HCT116 (cell line): Measurements from ENCODE around the gene HYOU1. TPM values are rescaled to one million over a fixed set of nuclear protein-coding genes. Genes with fewer than 3 reads are reported as not detected.

Source experiments
- ATAC-seq: fragments of 200-7000 bp; cut with Tn5 transposase; 2 replicates; pipeline ENCODE4 v1.9.1; 2020; ENCODE audit warnings: mild to moderate bottlenecking, moderate library complexity
- BruUV-seq: library from RNA; stranded (reverse); fragments of 400-500 nt; replicated peaks from 2 replicates; lab custom pipeline; 2021; lab: Mats Ljungman, UMichigan
- CTCF ChIA-PET: fragments of 300-600 bp; sonication (Branson Sonifier 250); formaldehyde crosslinking; loops from one replicate; lab custom pipeline; 2021; ENCODE audit warnings: antibody characterized with exemption; lab: Charles Lee
- POLR2A ChIA-PET: fragments of 300-600, 350-600 bp; sonication (Branson Sonifier 250); formaldehyde crosslinking; loops from one replicate; lab custom pipeline; 2021; ENCODE audit warnings: antibody characterized with exemption; lab: Charles Lee
- RAD21 ChIA-PET, 2 experiments: fragments of 300-600 bp; sonication (Branson Sonifier 250); formaldehyde crosslinking; loops; one replicate each; lab custom pipeline; 2023; ENCODE audit warnings: low total read pairs in 2 of 2; ENCODE audit not compliant: uncharacterized antibody in 2 of 2, unreplicated experiment in 2 of 2, low non-redundant PET in 1 of 2; lab: Charles Lee
- DNase-seq: peaks from one replicate; pipeline ENCODE4 v3.0.0-alpha.2; 2010; ENCODE audit warnings: low read depth, low spot score
- H2AFZ ChIP-seq: fragments of 200-600 bp; shearing (Covaris generic), sonication (generic); 2 replicates; pipeline ENCODE4 v1.6.1; 2017; ENCODE audit warnings: low read depth, mixed run types, mixed read lengths, antibody characterized with exemption, low read length; ENCODE audit not compliant: poor library complexity, severe bottlenecking
- H3K27ac ChIP-seq: 2 replicates; pipeline ENCODE4 v1.5.1; 2012; ENCODE audit warnings: low read depth, low read length
- H3K27me3 ChIP-seq: fragments of 200-600 bp; sonication (generic); 2 replicates; pipeline ENCODE4 v1.6.1; 2016; ENCODE audit warnings: mixed run types, low read length, mixed read lengths; ENCODE audit not compliant: insufficient read depth
- H3K36me3 ChIP-seq, 2 experiments: fragments of 200-500 bp in 1 of 2; fragments of 200-600 bp in 1 of 2; sonication (Bioruptor generic) in 1 of 2; sonication (generic) in 1 of 2; 2 replicates each; pipeline versions ENCODE4 v1.5.1 to v1.6.1; 2014 to 2016; ENCODE audit warnings: low read length in 2 of 2, inconsistent platforms in 1 of 2, mixed read lengths in 1 of 2, mixed run types in 1 of 2; ENCODE audit not compliant: insufficient read depth in 2 of 2, control insufficient read depth in 1 of 2
- H3K4me1 ChIP-seq, 2 experiments: fragments of 200-600 bp in 1 of 2; sonication (generic) in 1 of 2; 2 replicates each; pipeline versions ENCODE4 v1.5.1 to v1.6.1; 2012 to 2017; ENCODE audit warnings: low read length in 2 of 2, inconsistent platforms in 1 of 2, mild to moderate bottlenecking in 1 of 2, mixed read lengths in 1 of 2, mixed run types in 1 of 2, moderate library complexity in 1 of 2; ENCODE audit not compliant: insufficient read depth in 2 of 2, control insufficient read depth in 1 of 2
- H3K4me2 ChIP-seq: fragments of 200-600 bp; sonication (generic); 2 replicates; pipeline ENCODE4 v1.6.1; 2017; ENCODE audit warnings: mixed run types, low read length, mixed read lengths
- H3K4me3 ChIP-seq, 2 experiments: fragments of 200-600 bp in 1 of 2; sonication (generic) in 1 of 2; replicated peaks in 1 of 2; 2 replicates each; pipeline ENCODE4 v1.5.1; 2011 to 2016; ENCODE audit warnings: low read length in 2 of 2, control low read depth in 1 of 2, low read depth in 1 of 2, mild to moderate bottlenecking in 1 of 2, mixed read lengths in 1 of 2, mixed run types in 1 of 2
- H3K79me2 ChIP-seq: fragments of 200-600 bp; sonication (generic); 2 replicates; pipeline ENCODE4 v1.6.1; 2017; ENCODE audit warnings: mild to moderate bottlenecking, mixed run types, low read length, moderate library complexity, mixed read lengths; ENCODE audit not compliant: insufficient read depth
- H3K9ac ChIP-seq: fragments of 200-600 bp; sonication (generic); 2 replicates; pipeline ENCODE4 v1.6.1; 2016; ENCODE audit warnings: low read length, mixed read lengths
- H3K9me2 ChIP-seq: fragments of 200-600 bp; sonication (generic), shearing (Covaris generic); 2 replicates; pipeline ENCODE4 v1.6.1; 2017; ENCODE audit warnings: mixed run types, mild to moderate bottlenecking, moderate library complexity; ENCODE audit not compliant: insufficient read depth
- H3K9me3 ChIP-seq, 2 experiments: fragments of 200-500 bp in 1 of 2; fragments of 200-600 bp in 1 of 2; sonication (Bioruptor generic) in 1 of 2; sonication (generic) in 1 of 2; 2 replicates each; pipeline ENCODE4 v1.6.1; 2014 to 2017; ENCODE audit warnings: low read length in 2 of 2, mixed read lengths in 2 of 2, inconsistent platforms in 1 of 2, low read depth in 1 of 2, mild to moderate bottlenecking in 1 of 2, mixed run types in 1 of 2, moderate library complexity in 1 of 2; ENCODE audit not compliant: control insufficient read depth in 1 of 2, insufficient read depth in 1 of 2
- H4K20me1 ChIP-seq: fragments of 200-600 bp; sonication (generic), shearing (Covaris generic); 2 replicates; pipeline ENCODE4 v1.6.1; 2017; ENCODE audit warnings: mixed run types, mild to moderate bottlenecking, moderate library complexity; ENCODE audit not compliant: insufficient read depth
- ATF3 ChIP-seq: IDR thresholded peaks from 2 replicates; pipeline ENCODE4 v1.6.1; 2012
- CBX3 ChIP-seq: IDR thresholded peaks from 2 replicates; pipeline ENCODE4 v1.6.1; 2012; ENCODE audit warnings: low read depth
- CEBPB ChIP-seq: IDR thresholded peaks from 2 replicates; pipeline ENCODE4 v1.6.1; 2012; ENCODE audit warnings: low read depth
- CTCF ChIP-seq, 3 experiments: fragments of 200-600 bp in 1 of 3; sonication (generic) in 1 of 3; IDR thresholded peaks in 2 of 3; conservative IDR thresholded peaks in 1 of 3; 2 replicates each; pipeline ENCODE4 v1.5.1; 2012 to 2017; ENCODE audit warnings: low read depth in 2 of 3, low read length in 2 of 3, antibody characterized with exemption in 1 of 3, borderline replicate concordance in 1 of 3, control low read depth in 1 of 3, mild to moderate bottlenecking in 1 of 3, mixed read lengths in 1 of 3, mixed run types in 1 of 3, moderate library complexity in 1 of 3; ENCODE audit not compliant: insufficient read depth in 1 of 3
- EGR1 ChIP-seq: IDR thresholded peaks from 2 replicates; pipeline ENCODE4 v1.6.1; 2012; ENCODE audit warnings: low read depth
- ELF1 ChIP-seq: IDR thresholded peaks from 2 replicates; pipeline ENCODE4 v1.6.1; 2012; ENCODE audit warnings: low read depth, borderline replicate concordance
- EZH2 ChIP-seq: fragments of 200-600 bp; sonication (generic); IDR thresholded peaks from 2 replicates; pipeline ENCODE4 v1.6.1; 2017; ENCODE audit warnings: antibody characterized with exemption, mixed run types
- EZH2phosphoT487 ChIP-seq: fragments of 200-600 bp; IDR thresholded peaks from 2 replicates; pipeline ENCODE4 v1.6.1; 2018; ENCODE audit warnings: antibody characterized with exemption, borderline replicate concordance
- FOSL1 ChIP-seq: IDR thresholded peaks from 2 replicates; pipeline ENCODE4 v1.6.1; 2012; ENCODE audit warnings: low read depth
- JUND ChIP-seq: IDR thresholded peaks from 2 replicates; pipeline ENCODE4 v1.6.1; 2012
- MAX ChIP-seq: IDR thresholded peaks from 2 replicates; pipeline ENCODE4 v1.6.1; 2012
- POLR2A ChIP-seq: IDR thresholded peaks from 2 replicates; pipeline ENCODE4 v1.7.0; 2011; ENCODE audit warnings: borderline replicate concordance; ENCODE audit not compliant: insufficient read depth, insufficient read length; ENCODE audit errors: extremely low read depth
- POLR2AphosphoS5 ChIP-seq: IDR thresholded peaks from 2 replicates; pipeline ENCODE4 v1.6.1; 2011; ENCODE audit warnings: mild to moderate bottlenecking, low read depth, low read length, moderate library complexity
- SIN3A ChIP-seq: IDR thresholded peaks from 2 replicates; pipeline ENCODE4 v1.6.1; 2012; ENCODE audit warnings: low read depth
- SP1 ChIP-seq: IDR thresholded peaks from 2 replicates; pipeline ENCODE4 v1.6.1; 2012; ENCODE audit warnings: low read depth
- YY1 ChIP-seq: IDR thresholded peaks from 2 replicates; pipeline ENCODE4 v1.6.1; 2011; ENCODE audit warnings: low read length, low read depth, moderate library complexity, mild to moderate bottlenecking; ENCODE audit not compliant: insufficient replicate concordance; ENCODE audit errors: extremely low read depth
- ZNF274 ChIP-seq: fragments of 200-500 bp; sonication (Bioruptor generic); IDR thresholded peaks from 2 replicates; pipeline ENCODE4 v1.6.1; 2014; ENCODE audit warnings: mild to moderate bottlenecking, low read depth, low read length, inconsistent platforms
- intact Hi-C: fragments of 100-400 bp; cut with micrococcal nuclease; formaldehyde crosslinking; loops from 2 replicates; pipeline ENCODE4 v1.10.0; 2022
- total RNA-seq: library from RNA; stranded (reverse); gene quantifications from one replicate; pipeline ENCODE4 v1.2.1, GENCODE V29; 2021; ENCODE audit not compliant: unreplicated experiment

Gene HYOU1
- total RNA-seq, 1 experiment from 2014 or later = 181 TPM

GRCh38 chr11:119025978-119026766, 30.8 kb downstream of the HYOU1 start:
- Histone ChIP-seq H4K20me1 (no peaks in the 10 kb centered on the region), H3K4me2 (no peak overlapping the region), H3K9me3 (no peaks in the 10 kb centered on the region), H3K4me1 (peaks cover 5 to 30% of the 10 kb centered on the region in 2 experiments), H3K36me3 (peaks cover 20 to 37% of the 10 kb centered on the region in 2 experiments; a peak in 3 of 4 replicates), H3K9ac (no peak overlapping the region), H3K9me2 (no peaks in the 10 kb centered on the region), H3K79me2 (peaks cover 32% of the 10 kb centered on the region), H3K4me3 (no peak overlapping the region), H2AFZ (no peak overlapping the region), H3K27ac (no peak overlapping the region; the same call in 1 of the 2 replicates), H3K27me3 (no peaks in the 10 kb centered on the region)
- ATAC-seq (no peak), DNase-seq (no peak)
- ChIA-PET CTCF (no interaction called here), POLR2A (interaction anchor here (1.0 kb wide), 1 partner anchor 30 kb away, joined by 3 read pairs; no protein-coding TSS in a partner anchor), RAD21 (no interaction called here)
- no peak for TF ChIP-seq SP1
- TF ChIP-seq SIN3A = no peak
- no peak for TF ChIP-seq CBX3
- TF ChIP-seq ATF3 = no peak
- TF ChIP-seq POLR2A = no peak
- TF ChIP-seq EZH2 = no peak
- no peak for TF ChIP-seq EGR1
- TF ChIP-seq MAX = no peak
- TF ChIP-seq EZH2phosphoT487 = no peak
- TF ChIP-seq JUND = no peak
- TF ChIP-seq CEBPB = no peak
- no peak for TF ChIP-seq POLR2AphosphoS5
- TF ChIP-seq CTCF (IDR thresholded peaks at IDR 0.05 in 2 of 3, conservative IDR thresholded peaks at IDR 0.05 in 1 of 3; ENCODE audit: borderline replicate concordance in 1 of 3, insufficient read depth in 1 of 3, low read depth in 2 of 3, low read length in 2 of 3) = no peak
- TF ChIP-seq FOSL1 = no peak
- TF ChIP-seq ZNF274 = no peak
- no peak for TF ChIP-seq YY1
- TF ChIP-seq ELF1 = no peak
- no TSS peak for BruUV-seq
- intact Hi-C loops = no loop called here
